Measurements from ENCODE around the gene CCDC90B.
"Not testable (repeated sequence)": the region's sequence is repeated elsewhere in the genome, so short reads cannot be mapped to it uniquely, and the experiment has no call there.

CCDC90B gene, protein sequence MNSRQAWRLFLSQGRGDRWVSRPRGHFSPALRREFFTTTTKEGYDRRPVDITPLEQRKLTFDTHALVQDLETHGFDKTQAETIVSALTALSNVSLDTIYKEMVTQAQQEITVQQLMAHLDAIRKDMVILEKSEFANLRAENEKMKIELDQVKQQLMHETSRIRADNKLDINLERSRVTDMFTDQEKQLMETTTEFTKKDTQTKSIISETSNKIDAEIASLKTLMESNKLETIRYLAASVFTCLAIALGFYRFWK

DNA sequence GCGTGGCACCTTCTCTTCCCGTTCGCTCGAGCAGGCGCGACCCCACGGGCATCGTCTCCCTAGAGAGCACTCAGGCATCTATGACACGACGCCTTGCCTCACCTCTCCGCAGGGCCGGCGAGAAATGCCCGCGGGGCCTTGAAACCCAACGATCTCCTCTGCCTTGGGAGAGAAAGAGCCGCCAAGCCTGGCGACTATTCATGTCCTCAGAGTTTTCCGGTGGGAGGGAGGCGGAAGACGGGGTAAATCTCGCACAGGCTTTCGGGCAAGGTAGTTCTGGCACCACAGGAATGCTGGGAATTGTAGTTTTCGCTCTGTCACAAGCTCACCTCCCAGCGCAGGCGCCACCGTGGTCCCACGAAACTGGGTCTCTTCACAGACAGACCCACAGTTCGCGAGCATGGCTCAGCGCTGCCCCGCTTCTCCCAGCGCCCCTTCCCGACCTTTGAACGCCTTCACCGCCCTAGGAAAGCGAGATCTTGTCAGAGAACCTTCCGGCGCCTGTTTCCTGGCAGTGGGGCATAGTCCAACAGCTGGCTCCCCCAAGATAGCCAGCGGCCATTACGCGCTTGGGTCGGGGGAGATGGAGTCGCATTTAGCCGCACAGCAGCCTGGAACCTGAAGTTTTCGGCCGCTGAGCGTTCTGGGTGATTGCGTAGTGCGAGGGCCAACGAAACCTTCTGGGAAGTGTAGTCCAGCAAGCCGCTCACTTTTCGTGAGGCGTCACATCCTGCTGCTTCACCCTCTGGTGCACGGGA lies at the start of gene CCDC90B:
Gene CCDC90B (minus strand): TSS at position 597 of the 758 bp plus-strand sequence. CDS start 395 bp downstream, at position 202.
- peak; percentile 92 for DNase-seq

DNA sequence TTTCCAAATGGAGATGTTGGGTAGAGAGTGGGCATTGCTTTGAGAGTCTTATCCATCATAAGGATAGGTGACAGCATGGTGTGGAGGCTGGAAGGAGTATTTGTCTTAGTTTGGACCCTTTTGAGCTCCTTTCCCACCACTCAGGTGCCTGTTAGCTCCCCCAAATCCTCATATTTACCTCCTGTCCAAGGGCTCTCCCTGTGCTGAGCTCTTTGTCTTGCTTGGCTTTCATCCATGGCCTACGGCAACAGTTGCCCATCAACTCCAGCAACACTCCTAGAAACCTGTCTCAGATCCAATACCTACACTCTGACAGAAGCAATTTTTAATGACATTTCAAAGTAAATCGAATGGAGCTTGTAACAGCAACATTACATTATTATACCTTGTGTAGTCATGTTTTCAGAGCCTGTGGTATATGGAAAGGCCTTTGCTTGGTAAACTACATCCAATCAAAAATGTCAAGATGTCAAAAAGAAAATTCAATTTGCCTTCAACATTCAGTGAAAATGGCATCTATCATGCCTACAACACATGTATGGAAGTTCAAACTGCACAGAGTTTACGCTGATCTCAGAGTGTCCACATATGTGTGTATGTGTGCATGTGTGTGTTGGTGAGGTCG lies 49.4 kb upstream of the CCDC90B start:
- no peak for DNase-seq

DNA sequence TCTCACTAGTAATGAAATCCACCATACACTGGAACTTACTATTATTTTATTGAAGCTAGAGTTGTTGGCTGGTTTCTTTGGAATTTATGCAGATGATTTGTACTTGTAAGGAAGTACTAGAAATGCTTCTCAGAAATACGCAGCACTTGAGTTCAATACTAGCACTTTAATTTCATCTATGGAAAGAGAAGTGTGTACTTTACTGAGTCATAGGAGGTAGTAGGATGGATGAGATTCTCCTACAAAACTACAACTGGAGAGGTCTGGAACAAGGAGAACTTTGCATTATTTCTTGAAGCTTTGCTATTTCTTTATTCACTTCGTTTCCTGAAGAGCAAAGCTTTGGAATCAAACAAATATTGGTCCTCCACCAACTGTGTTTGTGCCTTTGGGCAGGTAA lies 44.1 kb upstream of the CCDC90B start:
- no peak for DNase-seq

DNA sequence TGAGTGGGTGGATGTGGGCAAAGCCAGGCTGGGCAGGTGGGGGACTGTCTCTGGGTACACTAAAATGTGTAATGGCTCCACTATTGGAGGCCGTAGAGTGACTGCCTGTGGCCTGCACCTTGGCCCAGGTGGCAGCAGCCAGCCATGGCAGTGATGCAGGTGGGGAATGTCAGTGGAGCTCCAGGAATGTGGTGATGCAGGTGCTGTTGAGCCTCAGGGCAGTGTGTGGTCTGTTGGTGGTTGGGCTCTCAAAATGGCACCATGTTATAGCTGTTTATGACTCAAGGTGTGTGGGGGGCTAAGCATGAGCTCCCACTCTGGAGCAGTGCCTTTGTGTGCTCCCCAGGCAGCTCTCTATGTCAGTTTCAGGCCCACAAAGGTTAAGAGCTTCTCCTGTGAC lies 40.2 kb upstream of the CCDC90B start:
- no peak for DNase-seq

DNA sequence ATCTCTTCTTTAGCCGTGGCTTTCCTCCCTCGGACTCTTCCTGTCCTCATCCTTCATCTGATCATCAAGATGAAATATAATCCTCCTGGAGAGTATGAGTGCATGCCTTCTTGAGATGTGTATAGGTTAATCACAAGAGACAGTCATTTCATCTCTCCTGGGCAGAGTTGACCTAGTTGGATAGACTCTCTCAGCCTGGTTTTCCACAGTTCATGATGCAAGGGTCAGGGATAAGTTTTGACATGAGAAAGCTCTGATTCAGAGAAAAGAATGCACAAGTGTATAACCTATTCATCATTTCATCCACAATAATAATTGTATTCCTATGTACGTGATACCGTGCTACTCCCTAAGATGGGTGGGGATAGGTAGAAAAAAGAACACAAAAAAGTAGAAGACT lies 33.2 kb upstream of the CCDC90B start:
- DNase-seq = no peak

DNA sequence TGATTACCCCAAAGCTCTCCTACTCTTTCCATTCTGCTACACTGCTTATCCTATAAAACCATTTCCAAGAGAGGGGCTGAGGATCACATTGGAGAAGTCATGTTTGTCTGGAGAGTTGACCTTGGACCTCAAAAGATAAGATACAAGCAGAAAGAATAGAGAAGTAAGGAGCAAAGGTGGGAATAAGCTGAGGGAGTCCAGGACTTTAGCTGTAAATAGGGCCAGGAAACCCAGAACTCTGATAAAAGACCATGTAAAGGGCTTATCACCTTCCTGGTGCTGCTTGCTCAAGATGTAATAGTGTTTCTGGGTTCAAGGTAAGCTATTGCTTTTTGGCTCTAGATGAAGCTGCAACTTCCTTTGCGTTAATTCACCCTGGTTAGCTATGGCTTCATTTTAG lies 32.8 kb upstream of the CCDC90B start:
- no peak for DNase-seq

DNA sequence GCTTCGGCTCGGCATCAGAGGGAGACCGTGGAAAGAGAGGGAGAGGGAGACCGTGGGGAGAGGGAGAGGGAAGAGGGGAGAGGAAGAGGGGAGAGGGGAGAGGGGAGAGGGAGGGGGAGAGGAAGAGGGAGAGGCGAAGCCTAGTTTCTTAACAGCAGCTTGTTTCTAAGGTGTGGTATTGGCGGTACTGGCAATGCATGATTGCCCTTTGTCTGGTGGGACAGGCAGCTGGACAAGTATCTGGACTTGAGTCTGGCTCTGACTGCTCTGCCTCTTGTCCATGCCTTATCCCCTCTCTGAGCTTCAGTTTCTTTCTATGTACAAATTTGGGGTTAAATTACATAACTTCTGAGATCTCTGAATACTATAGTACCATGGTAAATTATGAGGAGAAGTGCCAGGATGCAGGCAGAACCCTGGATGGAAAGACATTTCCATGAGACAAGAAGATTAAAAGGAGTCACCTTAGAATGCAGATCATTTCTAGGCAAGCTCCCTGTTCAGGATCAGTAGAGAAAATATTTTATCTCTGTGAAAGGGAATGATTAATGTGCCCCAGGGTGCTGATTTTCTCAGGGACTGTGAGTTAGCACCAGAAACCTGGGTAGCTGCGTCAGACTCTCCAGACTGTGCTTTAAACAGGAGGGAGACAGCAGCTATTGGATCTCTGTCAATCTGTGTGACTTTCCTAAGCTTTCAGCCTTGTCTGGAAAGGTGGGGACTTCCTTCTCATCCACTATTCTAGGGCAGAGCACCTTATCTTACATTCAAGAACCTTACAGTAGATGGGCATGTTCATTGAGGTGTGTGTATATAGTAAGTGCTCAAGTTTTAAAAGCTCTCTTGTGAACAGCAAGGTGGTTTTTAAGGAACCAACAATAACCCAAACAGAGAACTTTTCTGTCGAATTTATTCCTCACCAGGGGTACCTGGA lies 31.9 kb upstream of the CCDC90B start:
- DNase-seq = no peak

DNA sequence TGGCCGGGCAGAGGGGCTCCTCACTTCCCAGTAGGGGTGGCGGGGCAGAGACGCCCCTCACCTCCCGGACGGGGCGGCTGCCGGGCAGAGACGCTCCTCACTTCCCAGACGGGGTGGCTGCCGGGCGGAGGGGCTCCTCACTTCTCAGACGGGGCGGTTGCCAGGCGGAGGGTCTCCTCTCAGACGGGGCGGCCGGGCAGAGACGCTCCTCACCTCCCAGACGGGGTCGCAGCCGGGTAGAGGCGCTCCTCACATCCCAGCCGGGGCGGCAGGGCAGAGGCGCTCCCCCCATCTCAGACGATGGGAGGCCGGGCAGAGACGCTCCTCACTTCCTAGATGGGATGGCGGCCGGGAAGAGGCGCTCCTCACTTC lies 30.7 kb upstream of the CCDC90B start:
- not testable (repeated sequence) for DNase-seq

DNA sequence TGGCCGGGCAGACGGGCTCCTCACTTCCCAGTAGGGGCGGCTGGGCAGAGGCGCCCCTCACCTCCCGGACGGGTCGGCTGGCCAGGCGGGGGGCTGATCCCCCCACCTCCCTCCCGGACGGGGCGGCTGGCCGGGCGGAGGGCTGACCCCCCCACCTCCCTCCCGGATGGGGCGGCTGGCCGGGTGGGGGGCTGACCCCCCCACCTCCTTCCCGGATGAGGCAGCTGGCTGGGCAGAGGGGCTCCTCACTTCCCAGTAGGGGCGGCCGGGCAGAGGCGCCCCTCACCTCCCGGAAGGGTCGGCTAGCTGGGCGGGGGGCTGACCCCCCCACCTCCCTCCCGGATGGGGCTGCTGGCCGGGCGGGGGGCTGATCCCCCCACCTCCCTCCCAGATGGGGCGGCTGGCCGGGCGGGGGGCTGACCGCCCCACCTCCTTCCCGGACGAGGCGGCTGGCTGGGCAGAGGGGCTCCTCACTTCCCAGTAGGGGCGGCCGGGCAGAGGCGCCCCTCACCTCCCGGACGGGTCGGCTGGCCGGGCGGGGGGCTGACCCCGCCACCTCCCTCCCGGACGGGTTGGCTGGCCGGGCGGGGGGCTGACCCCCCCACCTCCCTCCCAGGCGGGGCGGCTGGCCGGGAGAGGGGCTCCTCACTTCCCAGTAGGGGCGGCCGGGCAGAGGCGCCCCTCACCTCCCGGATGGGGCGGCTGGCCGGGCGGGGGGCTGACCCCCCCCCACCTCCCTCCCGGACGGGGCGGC lies 30.2 kb upstream of the CCDC90B start:
- DNase-seq = not testable (repeated sequence)

DNA sequence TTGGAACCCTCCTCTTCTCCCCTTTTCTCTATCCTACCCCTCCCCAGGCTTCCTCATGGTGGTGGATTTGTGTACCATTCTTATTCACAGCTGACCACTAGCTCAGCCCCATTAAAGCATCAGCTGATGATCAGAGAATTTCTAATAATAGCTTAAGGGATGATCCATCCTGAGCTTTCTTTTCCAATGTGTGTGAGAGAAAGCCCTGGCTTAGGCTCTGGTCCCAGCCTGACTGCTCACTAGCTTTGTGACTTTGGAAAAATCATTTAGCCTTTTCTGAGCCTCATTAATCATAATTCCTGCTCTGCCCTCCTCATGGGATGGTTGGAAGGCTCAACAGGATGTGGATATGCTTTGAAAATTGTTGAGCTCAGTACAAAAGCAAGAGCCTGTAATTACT lies 26.3 kb upstream of the CCDC90B start:
- DNase-seq = no peak

DNA sequence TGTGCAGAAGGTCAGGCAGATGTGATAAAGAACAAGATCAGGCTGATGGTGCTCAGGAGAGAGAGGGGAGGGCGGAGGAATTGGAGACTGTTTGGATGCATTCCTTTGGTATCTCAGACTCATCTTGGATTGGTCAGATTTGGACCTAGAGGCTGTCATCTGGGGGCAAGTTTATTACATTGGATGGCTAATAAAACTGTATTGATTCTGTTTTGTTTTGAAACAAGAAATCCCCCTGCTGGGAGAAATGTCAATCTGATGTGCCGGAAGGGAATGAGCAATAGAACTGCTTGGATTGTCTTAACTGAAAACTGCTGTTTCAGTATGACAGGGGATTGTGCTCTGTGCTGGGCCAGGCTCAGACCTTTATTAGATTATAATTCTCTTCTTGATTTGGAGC lies 25.5 kb upstream of the CCDC90B start:
- no peak for DNase-seq

DNA sequence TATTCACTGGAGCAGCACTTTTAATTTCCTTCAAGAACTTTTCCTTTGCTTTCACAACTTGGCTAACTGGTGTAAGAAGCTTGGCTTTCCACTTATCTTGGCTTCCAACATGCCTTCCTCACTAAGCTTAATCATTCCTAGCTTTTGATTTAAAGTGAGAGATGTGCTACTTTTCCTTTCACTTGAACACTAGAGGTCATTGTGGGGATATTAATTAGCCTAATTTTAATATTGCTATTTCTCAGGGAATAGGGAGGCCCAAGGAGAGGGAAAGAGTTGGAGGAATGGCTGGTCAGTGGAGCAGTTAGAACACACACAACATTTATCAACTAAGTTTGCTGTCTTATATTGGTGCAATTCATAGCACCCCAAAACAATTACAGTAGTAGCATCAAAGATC lies 24.6 kb upstream of the CCDC90B start:
- no peak for DNase-seq

DNA sequence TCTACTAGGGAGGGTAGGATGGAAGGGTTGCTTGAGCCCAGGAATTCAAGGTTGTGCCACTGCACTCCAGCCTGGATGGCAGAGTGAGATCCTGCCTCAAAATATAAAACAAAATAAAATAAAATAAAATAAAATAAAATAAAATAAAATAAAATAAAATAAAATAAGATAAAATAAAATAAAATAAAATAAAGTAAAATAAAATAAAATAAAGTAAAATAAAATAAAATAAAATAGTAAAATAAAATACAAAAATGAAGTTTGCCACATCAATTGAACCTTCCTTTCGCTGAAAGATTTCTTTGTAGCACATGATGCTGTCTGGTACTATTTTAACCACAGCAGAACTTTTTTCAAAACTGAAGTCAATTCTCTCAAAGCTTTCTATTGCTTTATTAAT lies 22.4 kb upstream of the CCDC90B start:
- DNase-seq = not testable (repeated sequence)

DNA sequence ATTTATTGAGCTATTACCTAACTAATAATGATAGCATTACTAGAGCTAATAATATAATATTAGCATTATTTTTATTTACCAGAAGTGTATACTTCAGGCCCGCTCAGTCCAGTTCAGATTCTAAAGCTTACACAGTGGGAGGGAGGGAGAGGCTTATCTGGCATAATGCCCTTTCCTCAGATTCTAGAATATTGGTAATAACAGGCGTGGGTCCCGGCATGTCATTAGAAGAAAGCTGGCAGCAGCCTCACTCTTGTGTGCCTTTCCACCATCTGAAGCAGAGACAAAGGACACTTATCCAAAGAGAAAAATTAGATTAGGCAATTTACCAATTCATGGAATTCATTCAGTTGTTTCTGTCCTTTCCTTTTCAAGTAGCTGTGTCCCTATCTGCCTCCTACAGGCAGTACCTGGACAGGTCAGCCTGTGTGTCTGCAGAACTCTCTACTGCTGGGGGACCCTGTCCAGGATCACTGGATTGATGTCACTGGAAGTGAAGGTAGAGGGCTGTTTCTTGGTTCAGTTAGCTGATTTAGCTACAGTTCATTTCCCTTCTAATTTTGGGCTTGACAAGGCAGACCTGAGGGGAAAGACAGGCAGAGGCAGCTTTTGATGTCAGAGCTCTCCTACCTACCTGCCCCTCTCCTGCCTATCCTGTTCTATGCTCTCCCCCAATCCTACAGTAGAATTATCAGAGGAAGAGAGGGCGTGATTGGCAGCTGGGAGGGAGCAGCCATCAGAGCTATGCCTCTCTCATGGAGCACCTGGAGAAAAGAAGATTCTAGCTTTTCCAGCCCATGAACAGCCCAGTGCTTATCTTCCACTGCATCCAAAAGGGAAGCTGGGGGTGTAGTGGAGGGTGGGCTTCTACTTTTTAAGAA lies 20.3 kb upstream of the CCDC90B start:
- no peak for DNase-seq

DNA sequence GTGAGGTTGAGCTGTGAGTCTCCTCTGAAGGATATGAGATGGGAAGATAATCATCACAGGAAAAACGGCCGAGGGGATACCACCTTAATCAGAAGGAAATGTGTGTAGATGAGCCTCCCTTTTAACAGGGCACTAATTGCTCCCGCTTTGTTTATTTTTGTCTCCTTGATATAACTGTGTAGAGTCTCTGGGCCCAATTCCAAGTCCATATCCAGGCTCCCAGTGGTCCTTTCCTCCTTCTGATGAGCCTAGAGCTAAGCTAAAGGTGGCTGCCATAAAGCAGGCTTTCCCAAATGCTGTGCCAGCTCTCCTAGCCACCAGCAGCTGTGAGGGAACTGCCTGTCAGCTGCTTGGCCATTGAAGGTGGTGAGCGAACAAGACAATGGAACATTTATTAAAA lies 17.1 kb upstream of the CCDC90B start:
- DNase-seq = no peak

DNA sequence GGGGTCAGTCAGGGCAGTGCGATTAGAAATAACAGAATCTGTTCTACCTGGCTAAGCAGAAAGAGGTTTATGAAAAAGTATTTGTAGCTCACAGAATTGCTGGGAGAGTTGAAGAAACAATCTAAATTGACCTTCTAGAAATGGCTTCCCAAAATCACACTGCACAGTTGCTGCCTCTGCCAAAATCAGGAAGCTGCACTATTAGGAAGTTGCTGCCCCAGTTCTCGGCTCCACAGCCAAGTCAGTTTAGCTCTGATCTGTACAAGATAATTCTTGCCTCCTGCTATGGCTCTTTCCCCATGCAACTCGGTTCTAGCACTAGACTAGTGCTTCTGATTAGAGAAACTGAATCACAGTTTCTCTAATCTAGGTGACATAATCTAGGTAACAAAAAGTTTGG lies 16.0 kb upstream of the CCDC90B start:
- no peak for DNase-seq

DNA sequence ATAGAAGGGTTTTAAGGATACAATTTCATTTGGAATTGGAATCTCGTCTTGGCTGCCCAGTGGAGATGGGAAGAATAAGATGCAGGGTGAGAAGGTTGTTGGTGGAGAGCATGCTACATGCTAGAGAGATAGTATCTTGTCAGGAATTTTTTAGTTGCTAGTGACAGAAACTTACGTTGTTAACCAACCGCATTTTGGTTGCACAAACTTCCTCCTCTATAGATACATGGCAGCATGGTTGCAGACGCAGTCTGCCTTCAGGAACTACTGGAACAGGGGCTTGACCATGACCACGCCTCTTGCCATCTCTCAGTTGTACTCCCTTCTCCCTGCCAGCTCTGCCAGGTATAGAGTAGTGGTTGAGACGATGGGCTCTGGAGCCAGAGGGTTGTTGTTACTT lies 13.5 kb upstream of the CCDC90B start:
- DNase-seq = no peak

DNA sequence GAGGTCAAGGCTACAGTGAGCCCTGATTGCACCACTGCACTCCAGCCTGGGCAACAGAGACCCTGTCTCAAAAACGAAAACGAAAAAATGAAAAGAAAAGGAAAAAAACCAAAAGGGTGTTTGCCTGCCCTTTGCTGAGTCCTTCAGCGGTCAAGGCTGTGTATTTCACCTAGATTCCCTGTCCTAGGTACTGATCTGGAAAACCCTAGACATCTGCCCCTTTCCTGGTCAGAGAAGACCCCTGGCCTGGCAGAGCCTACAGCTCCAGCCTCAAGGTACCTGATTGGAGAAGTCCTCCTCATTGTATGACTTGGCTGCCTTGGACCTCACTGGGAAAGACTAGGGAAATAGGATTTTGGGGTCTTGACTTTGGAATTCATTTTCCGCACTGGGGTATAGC lies 8.0 kb upstream of the CCDC90B start:
- DNase-seq = no peak

DNA sequence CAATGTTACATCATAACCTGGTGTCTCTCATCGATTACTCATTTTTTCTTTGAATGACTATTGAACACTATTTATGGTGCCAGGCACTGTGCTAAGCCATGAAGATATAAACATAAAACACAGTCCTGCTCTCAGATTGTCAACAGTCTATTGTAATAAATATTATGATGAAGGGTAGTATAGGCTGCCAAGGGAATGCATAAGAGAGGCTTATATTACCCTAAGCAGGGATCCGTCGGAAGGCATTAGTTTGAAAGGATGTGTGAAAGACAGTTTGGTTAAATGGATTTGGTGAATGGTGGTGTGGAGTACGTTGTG lies 7.2 kb upstream of the CCDC90B start:
- no peak for DNase-seq

DNA sequence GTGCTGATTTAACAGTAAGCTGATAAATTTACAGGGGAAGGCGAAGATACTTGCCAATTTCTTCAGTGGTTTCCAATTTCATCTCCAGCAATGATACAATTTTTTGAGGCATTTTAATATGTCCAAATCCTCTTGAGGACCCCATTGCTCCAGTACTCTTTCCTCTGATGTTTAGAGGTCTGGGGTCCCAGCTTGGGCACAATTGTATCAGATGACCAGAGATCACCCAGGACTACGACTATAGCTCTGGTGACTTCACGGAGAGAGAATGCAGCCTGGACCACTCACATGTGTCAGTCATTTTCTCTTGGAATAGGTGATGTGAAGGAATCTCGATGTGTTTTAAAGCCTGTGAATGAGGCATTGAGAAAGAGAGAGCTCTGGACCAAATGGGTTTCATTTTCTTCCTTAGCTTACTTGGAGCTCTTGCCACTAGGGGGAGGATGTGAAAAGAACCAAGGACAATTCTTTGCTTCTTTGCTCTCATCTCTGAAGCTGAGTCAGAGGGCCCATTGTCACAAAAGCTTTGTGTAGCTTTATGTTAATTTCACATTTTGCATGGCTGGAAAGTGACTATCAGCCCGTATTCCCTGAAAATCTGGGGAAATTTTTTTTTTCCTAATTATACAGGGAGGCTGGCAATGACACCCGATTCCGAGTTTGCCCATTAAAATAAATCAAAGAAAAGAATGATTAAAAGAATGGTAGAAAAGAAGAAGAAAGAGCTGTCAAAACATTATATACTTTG lies 6.7 kb upstream of the CCDC90B start:
- DNase-seq = no peak

DNA sequence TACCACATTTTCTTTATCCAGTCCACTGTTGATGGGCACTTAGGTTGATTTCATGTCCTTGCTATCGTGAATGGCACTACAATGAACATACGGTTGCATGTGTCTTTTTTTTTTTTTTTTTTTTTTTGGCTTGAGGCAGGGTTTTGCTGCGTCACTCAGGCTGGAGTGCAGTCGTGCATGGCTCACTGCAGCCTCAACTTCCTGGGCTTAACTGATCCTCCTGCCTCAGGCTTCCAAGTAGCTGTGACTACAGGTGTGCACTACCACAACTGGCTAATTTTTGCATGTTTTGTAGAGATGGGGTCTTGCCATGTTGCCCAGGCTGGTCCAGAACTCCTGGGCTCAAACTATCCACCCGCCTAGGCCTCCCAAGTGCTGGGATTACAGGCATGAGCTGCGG lies 1.5 kb upstream of the CCDC90B start:
- DNase-seq = no peak
